GM12872 (cell line): ENCODE data around the gene CRKL.

Experiments
- TF ChIP-seq, protein P1 (sequence below): IDR thresholded peaks from 3 replicates; pipeline ENCODE4 v1.5.1; 2011; ENCODE audit warnings: low read depth, mild to moderate bottlenecking, low read length, moderate library complexity; ENCODE audit not compliant: insufficient read depth

CRKL gene

DNA sequence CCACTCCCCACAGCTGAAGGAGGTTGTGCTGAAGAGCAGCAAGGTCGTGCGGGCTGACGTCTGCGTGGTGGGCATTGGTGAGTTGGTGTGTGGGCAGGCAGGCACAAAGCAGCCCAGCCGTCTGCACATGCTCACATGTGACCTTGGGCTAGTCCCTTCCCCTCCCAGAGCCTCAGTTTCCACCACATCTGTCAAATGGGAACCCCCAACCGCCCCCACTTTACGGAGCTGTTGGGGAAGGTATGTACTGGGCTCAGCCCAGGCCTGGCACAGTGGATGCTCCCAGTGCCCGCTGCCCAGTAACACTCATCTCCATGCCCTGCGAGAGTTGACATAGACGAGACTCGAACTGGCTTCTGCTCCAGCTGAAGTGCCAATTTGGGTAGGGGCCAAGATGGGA is 59.8 kb downstream of the CRKL start:
- TF ChIP-seq, protein P1, sequence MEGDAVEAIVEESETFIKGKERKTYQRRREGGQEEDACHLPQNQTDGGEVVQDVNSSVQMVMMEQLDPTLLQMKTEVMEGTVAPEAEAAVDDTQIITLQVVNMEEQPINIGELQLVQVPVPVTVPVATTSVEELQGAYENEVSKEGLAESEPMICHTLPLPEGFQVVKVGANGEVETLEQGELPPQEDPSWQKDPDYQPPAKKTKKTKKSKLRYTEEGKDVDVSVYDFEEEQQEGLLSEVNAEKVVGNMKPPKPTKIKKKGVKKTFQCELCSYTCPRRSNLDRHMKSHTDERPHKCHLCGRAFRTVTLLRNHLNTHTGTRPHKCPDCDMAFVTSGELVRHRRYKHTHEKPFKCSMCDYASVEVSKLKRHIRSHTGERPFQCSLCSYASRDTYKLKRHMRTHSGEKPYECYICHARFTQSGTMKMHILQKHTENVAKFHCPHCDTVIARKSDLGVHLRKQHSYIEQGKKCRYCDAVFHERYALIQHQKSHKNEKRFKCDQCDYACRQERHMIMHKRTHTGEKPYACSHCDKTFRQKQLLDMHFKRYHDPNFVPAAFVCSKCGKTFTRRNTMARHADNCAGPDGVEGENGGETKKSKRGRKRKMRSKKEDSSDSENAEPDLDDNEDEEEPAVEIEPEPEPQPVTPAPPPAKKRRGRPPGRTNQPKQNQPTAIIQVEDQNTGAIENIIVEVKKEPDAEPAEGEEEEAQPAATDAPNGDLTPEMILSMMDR: no peak

DNA sequence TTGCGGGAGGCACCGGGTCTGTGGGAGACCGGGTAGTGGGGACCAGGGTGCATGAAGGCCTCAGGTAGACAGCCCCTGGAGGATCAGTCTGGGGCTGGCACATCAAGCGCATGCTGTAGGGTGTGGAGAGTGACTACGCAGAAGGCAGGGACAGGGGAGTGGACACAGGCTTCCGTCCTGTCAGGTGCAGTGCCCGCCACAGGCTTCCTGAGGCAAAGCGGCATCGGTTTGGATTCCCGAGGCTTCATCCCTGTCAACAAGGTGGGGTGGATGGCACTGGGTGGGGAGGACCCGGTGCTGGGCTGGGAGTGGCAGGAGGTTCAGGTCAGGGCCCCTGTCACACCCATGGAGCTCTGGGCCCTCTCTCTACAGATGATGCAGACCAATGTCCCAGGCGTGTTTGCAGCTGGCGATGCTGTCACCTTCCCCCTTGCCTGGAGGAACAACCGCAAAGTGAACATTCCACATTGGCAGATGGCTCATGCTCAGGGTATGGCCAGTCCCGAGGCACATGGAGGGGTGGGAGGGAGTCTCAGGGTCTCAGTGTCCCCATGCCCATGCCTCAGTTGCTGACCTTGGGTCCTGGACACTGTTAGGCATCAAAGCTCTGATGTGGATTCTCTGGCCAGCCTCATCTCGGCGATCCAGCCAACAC is 60.4 kb downstream of the CRKL start:
- TF ChIP-seq, protein P1: no peak

DNA sequence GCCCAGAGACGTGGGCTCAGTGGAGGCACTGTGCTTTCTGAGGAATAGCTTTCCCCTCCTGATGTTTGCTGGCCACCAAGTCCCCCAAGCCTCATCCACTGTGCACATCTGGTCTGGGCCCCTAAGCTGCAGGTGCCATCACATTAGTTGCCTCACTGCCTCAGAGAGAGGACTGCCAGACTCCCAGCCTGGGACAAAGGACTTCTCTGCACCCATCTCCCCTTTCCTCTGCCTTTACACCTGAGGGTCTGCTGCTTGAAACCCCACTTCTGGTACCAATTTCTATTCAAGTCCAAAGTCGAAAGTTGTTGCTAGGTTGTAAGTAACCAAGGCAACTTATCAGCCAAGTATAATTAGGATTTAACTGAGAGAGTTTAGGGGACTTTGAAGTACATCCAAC is 61.2 kb downstream of the CRKL start:
- TF ChIP-seq, protein P1: no peak

DNA sequence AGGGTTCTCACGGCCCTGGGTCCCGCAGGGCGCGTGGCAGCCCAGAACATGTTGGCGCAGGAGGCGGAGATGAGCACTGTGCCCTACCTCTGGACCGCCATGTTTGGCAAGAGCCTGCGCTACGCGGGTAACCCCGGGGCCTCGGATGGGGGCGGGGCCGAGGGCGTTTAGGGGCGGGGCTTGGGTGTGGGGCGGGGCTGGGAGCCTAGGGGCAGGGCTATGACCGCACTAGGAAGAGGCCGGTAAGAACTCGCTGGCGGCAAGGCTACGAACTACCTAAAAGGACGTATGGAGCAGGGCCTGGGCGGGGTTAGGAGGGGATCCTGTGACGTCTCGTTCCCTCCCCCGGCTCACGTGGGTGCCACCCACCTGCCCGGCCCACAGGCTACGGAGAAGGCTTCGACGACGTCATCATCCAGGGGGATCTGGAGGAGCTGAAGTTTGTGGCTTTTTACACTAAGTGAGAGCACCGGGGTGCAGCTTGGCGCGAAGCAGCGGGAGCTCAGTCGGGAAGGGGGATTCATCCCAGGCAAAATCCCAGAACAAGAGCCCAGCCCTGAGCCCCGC is 62.1 kb downstream of the CRKL start:
- TF ChIP-seq, protein P1: no peak

DNA sequence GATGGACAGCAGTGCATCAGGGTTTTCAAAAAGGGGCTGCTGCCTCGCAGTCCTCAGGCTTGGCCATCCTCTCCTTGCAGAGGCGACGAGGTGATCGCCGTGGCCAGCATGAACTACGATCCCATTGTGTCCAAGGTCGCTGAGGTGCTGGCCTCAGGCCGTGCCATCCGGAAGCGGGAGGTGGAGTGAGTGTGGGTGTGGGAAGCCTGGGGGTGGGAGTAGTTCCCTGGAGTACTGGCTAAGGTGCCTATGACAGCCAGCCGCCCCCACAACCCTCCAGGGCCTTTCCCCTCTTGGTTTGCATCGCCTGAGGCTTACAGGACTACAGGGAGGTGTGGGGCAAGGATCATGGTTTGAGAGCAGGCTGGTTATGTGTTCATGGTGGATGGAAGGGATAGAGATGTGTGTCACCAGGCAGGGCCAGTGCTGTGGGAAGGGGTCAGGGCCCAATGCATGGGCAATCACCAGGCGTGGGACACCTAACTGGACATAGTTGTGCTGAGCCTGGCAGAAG is 62.8 kb downstream of the CRKL start:
- TF ChIP-seq, protein P1: no peak

DNA sequence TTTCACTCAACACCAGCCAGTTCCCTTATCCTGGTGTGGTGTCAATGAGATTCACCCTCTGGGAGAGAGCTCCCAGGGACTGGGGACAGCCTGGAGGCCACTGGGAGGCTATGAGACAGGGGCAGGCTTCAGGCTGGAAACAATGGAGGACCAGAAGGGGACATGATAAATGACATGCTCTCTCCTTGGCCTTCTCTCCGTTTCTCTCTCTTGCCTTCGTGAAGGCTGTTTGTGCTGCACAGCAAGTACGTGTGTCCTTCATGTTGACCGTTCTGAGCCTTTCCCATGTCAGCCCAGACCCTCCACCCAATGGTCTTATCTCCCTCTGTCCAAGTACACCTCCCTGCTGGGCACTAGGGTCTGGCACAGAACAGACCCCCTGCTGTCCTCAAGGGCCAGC is 63.3 kb downstream of the CRKL start:
- TF ChIP-seq, protein P1: no peak

DNA sequence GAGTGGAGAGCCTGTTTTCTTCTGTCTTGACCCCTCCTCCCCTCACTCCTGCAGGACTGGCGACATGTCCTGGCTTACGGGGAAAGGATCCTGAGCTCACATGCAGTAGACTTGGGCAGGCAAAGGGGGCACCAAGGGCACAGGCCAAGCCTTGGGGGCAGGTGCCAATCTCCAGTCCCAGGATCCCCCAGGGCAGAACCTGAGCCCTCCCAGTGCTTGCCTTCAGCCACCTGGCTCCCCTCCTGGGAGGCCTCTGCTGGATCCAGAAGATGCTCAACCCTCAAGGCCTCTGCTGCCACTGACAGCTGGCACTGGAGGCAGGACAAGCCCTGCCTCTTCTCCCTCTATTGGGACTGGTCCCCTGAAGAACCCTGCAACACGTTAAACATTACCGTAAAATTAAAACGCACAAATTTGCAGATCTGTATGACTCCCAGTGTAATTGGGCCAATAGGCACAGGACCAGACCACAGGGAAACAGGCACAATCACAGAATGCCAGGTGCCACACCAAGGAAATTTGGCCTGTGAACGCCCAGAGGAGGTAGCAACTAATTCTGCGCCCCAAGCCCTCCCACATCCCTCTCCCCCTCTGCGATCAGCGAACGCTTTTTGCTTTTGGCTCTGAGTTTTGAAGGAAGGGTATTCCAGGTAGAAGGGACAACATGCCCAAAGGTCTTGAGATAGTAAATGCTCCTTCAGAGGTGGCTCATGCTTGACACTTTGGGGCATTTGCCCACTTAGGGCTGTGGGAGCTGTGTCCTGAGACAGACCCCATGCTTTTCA is 63.9 kb downstream of the CRKL start:
- TF ChIP-seq, protein P1: no peak
